Retinal pigment epithelial cell (primary cell): ENCODE data around the gene SOX4.
A peak's percentile ranks its signal among the peaks of the same experiment; 100 is the strongest.

Source experiments
- DNase-seq: peaks from one replicate; pipeline ENCODE4 v3.0.0-alpha.2; 2010; ENCODE audit warnings: low read depth
- H3K4me3 ChIP-seq: 2 replicates; pipeline ENCODE4 v1.5.1; 2011; ENCODE audit warnings: mild to moderate bottlenecking, low read length, control low read depth, moderate library complexity
- CTCF ChIP-seq: conservative IDR thresholded peaks from 2 replicates; pipeline ENCODE4 v1.5.1; 2011; ENCODE audit warnings: low read depth, low read length, control low read depth, inconsistent platforms

Gene SOX4

GRCh38 chr6:21597801-21598673 is 4.5 kb downstream of the SOX4 start:
- no peak for DNase-seq
- peak overlapping the region; percentile 98 for H3K4me3 ChIP-seq
- TF ChIP-seq CTCF, result no peak

- no peak for TF ChIP-seq CTCF
- peak overlapping the region; percentile 98 for H3K4me3 ChIP-seq
- no peak for DNase-seq
Measured at GRCh38 chr6:21598674-21599023, 5.1 kb downstream of the SOX4 start.

- H3K4me3 ChIP-seq, result peak overlapping the region; percentile 98
- DNase-seq, result no peak
- TF ChIP-seq CTCF, result no peak
Measured at GRCh38 chr6:21599051-21599696, 5.6 kb downstream of the SOX4 start.

- no peak for TF ChIP-seq CTCF
- DNase-seq, result no peak
Measured at GRCh38 chr6:21601339-21601923, 7.9 kb downstream of the SOX4 start.

GRCh38 chr6:21601932-21602390 is 8.4 kb downstream of the SOX4 start:
- TF ChIP-seq CTCF, result no peak
- no peak for DNase-seq

More at GRCh38 chr6:21601339-21601923, 7.9 kb downstream of the SOX4 start:
- no peak overlapping the region for H3K4me3 ChIP-seq

GRCh38 chr6:21603082-21603952 is 9.8 kb downstream of the SOX4 start:
- no peak for TF ChIP-seq CTCF

More at GRCh38 chr6:21601932-21602390, 8.4 kb downstream of the SOX4 start:
- H3K4me3 ChIP-seq, result no peak overlapping the region

More at GRCh38 chr6:21603082-21603952, 9.8 kb downstream of the SOX4 start:
- no peak overlapping the region for H3K4me3 ChIP-seq
- DNase-seq, result no peak
